Measurements from ENCODE around the gene ELAVL1.

- TF ChIP-seq, protein P1, sequence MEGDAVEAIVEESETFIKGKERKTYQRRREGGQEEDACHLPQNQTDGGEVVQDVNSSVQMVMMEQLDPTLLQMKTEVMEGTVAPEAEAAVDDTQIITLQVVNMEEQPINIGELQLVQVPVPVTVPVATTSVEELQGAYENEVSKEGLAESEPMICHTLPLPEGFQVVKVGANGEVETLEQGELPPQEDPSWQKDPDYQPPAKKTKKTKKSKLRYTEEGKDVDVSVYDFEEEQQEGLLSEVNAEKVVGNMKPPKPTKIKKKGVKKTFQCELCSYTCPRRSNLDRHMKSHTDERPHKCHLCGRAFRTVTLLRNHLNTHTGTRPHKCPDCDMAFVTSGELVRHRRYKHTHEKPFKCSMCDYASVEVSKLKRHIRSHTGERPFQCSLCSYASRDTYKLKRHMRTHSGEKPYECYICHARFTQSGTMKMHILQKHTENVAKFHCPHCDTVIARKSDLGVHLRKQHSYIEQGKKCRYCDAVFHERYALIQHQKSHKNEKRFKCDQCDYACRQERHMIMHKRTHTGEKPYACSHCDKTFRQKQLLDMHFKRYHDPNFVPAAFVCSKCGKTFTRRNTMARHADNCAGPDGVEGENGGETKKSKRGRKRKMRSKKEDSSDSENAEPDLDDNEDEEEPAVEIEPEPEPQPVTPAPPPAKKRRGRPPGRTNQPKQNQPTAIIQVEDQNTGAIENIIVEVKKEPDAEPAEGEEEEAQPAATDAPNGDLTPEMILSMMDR (IDR thresholded peaks at IDR 0.05; ENCODE audit: poor library complexity, severe bottlenecking) = no peak
- TF ChIP-seq POLR2AphosphoS5 (IDR thresholded peaks at IDR 0.05) (peak; percentile 89), EP300 (conservative IDR thresholded peaks at IDR 0.05; ENCODE audit: poor library complexity, severe bottlenecking) (no peak), SMC3 (conservative IDR thresholded peaks at IDR 0.05; ENCODE audit: poor library complexity) (no peak), REST (IDR thresholded peaks at IDR 0.05; ENCODE audit: borderline replicate concordance) (peak; percentile 87), RAD21 (conservative IDR thresholded peaks at IDR 0.05) (no peak)
Observed at GRCh38 chr19:7943444-7944176, 61.8 kb downstream of the ELAVL1 start, which contains the start of gene TIMM44.

Data from neural cell (in vitro differentiated cells).